Right lobe of liver (tissue), 4 donors: ENCODE measurements around the gene NAT14.

Source experiments
- CTCF ChIP-seq, 4 donors: fragments of 200-600 bp in 3 of 4; fragments of 450-650 bp in 1 of 4; IDR thresholded peaks; one replicate each; pipeline versions ENCODE4 v1.5.1 to v1.8.0; 2016 to 2022; ENCODE audit warnings: antibody characterized with exemption in 4 of 4, mild to moderate bottlenecking in 2 of 4
- POLR2A ChIP-seq: fragments of 450-650 bp; IDR thresholded peaks from one replicate; pipeline ENCODE4 v1.6.1; 2017; ENCODE audit warnings: antibody characterized with exemption, mild to moderate bottlenecking
- donor health status: DM: no; HTN: no; CAD: no.
- donor health status: DM: no; HTN: no; CAD: no.
- donor health status: DM: no; HTN: yes; CAD: no.

GRCh38 chr19:55444646-55445045, 40.3 kb upstream of the NAT14 start:
- TF ChIP-seq CTCF (IDR thresholded peaks at IDR 0.05): no peak
- TF ChIP-seq POLR2A: no peak
